GM18909 (cell line): ENCODE results near the gene GNG14.
"Not testable (repeated sequence)": the region's sequence is repeated elsewhere in the genome, so short reads cannot be mapped to it uniquely, and the experiment has no call there.

Source experiments
- ATAC-seq: cut with Tn5 transposase; IDR thresholded peaks from one replicate; pipeline ENCODE4 v1.9.1; 2021; ENCODE audit warnings: mild to moderate bottlenecking; ENCODE audit not compliant: unreplicated experiment, poor library complexity

Gene GNG14

GRCh38 chr19:12666265-12667048, 21.3 kb upstream of the GNG14 start, which contains the start of the genes MAN2B1 and WDR83:
TSS of gene MAN2B1 (minus strand) at chr19:12666742. CDS start at chr19:12666701, 41 bp downstream.
TSS of gene WDR83 (plus strand) at chr19:12666807. CDS start at chr19:12669791, 2,984 bp downstream.
- ATAC-seq: peak; percentile 41

GRCh38 chr19:12667731-12668302, 20.0 kb upstream of the GNG14 start:
- no peak for ATAC-seq

GRCh38 chr19:12668346-12668745, 19.5 kb upstream of the GNG14 start:
- no peak for ATAC-seq

- ATAC-seq: no peak
These were observed 18.9 kb upstream of the GNG14 start for GRCh38 chr19:12668932-12669269.

- ATAC-seq: no peak
These were observed 18.3 kb upstream of the GNG14 start for GRCh38 chr19:12669270-12670158.

GRCh38 chr19:12670159-12670928, 17.5 kb upstream of the GNG14 start:
- ATAC-seq: no peak

GRCh38 chr19:12672744-12673143, 15.1 kb upstream of the GNG14 start:
- ATAC-seq: no peak

DNA sequence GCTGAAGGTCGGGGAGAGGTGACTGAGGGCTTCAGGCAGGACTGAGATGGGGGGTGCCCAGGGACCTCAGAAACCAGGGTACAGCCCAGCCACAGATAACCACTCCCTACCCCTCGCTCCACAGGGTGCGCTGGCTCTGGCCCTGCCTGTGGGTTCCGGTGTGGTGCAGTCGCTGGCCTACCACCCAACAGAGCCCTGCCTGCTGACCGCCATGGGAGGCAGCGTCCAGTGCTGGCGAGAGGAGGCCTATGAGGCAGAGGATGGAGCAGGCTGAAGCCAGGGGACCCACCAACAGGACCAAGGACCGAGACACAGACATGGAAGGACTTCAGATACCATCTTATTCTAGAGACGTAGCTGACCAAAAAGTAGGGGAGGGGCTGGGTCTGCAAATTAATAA, 12.4 kb upstream of the GNG14 start:
- no peak for ATAC-seq

- ATAC-seq: no peak
These were observed 11.9 kb upstream of the GNG14 start for GRCh38 chr19:12675940-12676339.

- no peak for ATAC-seq
These were observed 11.4 kb upstream of the GNG14 start for GRCh38 chr19:12676384-12676792.

- no peak for ATAC-seq
These were observed 10.9 kb upstream of the GNG14 start for GRCh38 chr19:12676928-12677327.

DNA sequence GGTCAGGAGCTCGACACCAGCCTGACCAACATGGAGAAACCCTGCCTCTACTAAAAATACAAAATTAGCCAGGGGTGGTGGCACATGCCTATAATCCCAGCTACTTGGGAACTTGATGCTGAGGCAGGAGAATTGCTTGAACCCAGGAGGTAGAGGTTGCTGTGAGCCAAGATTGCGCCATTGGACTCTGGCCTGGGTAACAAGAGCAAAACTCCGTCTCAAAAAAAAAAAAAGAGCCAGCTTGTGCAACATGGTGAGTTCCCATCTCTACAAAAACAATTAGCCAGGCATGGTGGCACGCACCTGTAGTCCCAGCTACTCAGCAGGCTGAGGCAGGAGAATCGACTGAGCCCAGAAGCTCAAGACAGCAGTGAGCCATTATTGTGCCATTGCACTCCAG, 9.8 kb upstream of the GNG14 start:
- not testable (repeated sequence) for ATAC-seq

DNA sequence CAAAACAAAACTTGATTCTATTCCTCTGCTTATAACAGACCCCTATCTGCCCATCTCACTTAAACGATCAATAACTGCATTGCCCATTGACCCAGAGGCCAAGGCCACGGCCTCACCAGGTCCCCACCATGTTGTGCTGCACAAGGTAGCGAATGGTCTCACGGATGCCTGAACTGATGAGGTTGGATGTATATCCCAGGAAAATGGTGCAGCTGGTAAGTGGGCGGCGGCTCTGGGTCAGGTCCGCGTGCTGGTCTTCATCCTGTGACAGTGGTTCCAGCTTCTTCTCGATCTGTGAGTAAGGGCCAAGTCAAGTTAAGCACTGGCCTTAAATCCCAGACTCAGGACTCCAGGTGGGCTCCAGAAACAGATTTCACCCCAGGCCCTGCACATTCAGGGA, 7.8 kb upstream of the GNG14 start:
- ATAC-seq: no peak

DNA sequence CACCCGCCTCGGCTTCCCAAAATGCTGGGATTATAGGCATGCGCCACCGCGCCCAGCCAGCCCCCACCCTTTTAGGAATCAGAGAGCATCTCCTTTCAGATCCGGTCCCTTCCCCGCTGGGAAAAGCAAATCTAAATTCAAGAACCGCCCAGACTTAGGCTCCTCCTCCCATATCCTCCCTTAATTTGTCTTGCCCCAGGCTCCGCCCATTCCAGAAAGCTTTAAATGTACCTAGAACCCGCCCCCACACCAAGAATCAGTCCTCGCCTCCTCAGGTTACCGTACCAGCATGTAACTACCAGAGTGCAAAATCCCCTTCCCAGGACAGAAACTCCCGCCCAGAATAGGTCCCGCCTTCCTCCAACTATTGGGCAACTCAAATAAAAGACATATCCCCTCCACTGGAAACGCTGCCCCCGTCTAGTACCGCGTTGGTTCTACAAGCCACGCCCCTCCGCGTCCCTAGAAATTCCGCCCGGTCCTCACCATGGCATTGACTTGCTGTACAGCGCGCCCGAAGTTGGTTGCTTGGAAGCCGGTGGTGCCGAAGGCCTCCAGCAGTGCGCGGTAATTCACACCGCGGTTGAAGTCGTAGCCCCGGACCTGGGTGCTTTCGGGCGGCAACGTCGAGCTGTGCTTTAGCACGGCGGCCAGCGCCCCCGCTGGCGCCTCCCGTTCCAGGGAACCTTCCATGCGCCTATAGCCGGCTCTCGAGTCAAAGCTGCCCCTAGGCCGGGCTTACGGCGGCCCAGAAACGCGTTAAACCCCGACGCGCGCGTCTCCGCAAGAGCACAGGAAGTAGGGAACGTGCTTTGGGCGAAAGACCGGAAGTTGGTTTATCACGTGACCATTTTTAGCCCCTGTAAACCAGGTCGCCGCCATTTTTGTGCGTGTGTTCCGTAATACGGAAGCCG, 6.5 kb upstream of the GNG14 start, which contains the start of gene DHPS:
Gene DHPS, minus strand, starts transcription at position 807 of the 914 bp plus-strand sequence. Its CDS starts 114 bp downstream, at position 693.
- ATAC-seq: peak; percentile 73

GRCh38 chr19:12685831-12686230, 2.0 kb upstream of the GNG14 start:
- no peak for ATAC-seq

DNA sequence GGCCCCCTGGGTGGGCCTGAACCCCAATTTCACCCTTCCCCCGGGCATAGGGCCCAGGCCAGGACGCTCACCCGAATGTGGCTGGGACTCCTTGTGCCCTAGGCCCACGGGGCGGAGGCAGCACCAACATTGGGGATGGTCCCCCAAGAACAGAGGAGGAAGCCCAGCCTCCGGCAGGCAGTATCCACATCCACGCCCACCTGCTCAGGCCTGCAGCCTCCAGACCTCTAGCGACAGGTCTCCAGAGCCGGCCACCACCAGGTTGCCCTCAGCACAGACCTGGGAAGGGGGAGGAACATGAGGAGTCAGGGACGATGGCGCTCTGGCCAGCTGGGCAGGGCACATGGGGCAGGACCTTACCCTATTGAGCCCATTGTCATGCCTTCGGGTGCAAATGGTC, 1.2 kb downstream of the GNG14 start:
- ATAC-seq: no peak

GRCh38 chr19:12689581-12690216, 1.9 kb downstream of the GNG14 start:
- ATAC-seq: no peak

DNA sequence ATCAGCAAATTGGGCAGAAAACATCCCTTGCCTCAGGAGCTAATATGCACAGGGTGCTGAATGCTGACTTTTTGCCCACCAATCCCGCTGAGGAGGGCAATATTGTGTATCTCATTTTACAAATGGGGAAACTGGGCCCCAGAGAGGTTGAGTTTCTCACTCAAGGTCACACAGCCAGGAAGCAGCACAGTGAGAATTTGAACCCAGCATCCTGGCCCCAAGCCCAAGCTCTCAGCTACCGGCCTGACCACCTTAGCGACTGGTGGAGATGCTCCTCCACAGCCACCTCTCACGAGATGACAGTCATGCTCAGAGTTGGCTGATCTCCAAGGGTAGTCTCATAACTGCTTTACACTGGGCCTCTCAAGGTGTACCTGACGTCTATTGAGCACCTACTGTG, 5.2 kb downstream of the GNG14 start:
- no peak for ATAC-seq

GRCh38 chr19:12694641-12695040, 6.8 kb downstream of the GNG14 start:
- ATAC-seq: no peak
